Stimulated activated CD8-positive, alpha-beta memory T cell treated with anti-CD3 and anti-CD28 coated beads, Interleukin-2, amount 100 ng/mL, for 48 hours (primary cell): ENCODE results near the gene ALX4.

Experiments
- DNase-seq, 2 donors: peaks; one replicate each; pipeline ENCODE4 v3.0.0-alpha.2; 2020; ENCODE audit warnings: low read depth in 2 of 2

ALX4 gene

DNA sequence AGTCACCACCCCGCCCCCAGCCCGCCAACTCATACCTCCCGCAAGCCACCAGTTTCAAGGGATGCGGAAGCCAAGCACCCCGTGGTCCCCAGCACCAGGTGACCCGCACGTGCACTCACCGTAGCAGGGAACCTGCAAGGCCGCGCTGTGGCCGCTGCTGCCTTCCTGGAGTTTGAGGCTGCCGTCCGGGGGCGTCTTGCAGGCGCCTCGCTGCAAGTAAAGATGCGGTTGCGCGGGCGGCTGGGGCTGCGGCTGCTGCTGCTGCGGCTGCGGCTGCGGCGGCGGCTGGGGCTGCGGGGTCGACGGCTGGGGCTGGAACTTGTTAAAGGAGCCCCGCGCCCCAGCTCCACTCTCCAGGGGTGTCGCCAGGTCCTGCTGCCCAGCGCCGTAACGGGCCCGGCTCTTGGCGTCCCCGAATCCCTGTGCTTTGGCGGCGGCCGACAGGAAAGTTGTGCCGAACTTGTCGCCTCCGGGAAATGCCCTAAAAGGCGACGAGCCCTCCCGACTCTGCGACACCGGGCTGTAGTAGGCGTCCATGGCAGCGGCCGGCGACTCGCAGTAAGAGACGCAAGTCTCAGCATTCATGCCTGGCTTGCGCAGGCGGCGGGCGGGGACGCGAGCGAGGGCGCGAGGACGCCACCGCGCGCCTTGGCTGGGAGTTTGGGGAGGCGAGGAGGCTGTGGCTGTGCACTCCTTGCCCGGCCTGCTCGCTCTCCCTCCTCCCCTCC is at the start of gene ALX4:
TSS of gene ALX4 (minus strand) at position 662 of the 728 bp plus-strand sequence. CDS start at position 585, 77 bp downstream.
- no peak for DNase-seq

DNA sequence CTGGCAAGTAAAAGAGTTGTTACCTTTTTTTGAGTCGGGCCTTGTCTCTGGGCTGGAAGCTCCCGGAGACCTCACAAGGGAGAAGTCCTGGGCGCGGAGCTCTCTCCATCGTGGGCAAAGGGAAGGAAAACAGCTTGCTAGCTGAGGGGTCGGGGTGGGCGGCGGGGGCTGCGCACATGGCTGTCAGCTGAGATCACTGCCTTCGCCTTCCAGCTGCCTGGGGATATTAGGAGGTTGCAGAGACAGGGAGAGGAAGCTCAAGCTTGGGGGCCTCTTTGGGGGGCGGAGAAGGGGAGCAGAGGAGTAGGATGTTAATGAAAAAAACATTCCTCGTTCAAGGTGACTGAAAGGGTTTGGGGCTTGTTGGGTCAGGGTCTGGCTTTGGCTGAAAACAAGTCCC is 49.2 kb upstream of the ALX4 start:
- DNase-seq, result no peak

DNA sequence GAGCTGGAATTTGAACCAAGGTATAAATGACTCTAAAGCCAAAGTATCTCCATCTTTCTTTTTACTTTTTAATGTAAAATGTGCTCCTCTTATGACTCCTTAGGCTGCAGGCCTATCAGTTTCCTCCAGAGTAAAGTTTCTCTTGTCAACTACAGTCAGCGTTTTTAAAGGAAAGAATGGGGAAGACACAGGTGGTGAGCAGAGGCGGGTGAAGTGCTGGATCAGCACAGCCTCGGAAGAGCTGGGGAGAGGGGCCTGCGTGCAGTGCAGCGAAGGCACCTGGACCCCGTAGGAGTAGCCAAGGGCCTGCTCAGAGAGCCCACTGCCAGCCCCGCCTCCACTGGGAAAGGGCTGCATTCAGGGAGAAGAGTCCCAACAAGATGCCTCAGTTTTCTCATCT is 48.8 kb upstream of the ALX4 start:
- no peak for DNase-seq

DNA sequence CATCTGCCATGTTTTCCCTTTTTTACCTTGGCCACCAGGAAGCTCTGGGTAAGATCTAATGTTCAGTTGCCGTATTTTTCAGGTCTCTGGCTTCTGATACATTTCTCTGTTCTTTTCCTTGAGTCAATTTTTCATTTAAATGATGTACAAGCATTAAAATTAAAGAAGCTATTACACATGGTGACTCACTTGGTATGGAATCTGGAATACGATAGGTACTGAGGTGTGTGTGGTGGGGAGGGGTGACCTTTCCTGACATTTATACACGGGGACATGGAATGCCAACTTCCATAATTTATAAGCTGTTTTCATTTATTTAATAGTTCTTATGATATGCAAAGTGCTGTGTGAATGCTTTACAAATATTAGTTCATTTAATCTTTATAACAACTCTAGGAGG is 47.8 kb upstream of the ALX4 start:
- DNase-seq, result no peak

DNA sequence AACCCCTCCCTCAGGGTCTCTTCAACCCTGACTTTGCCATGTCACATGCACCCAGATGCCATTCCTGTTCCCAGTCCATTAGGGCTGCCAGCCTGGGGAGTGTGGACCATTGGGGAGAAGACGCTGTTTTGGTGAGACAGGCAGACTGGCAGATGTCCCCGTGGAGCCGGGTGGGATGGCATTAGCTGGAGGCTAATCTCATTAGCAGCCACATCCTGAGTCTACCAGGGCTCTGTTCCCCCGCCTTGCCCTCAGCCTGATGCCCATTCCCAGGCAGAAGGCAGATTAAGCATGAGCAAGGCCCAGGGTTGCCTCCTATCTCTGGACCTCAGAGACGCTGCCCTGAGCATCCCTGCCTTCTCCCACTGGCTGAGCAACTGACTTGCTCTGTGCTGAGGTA is 46.4 kb upstream of the ALX4 start:
- no peak for DNase-seq

DNA sequence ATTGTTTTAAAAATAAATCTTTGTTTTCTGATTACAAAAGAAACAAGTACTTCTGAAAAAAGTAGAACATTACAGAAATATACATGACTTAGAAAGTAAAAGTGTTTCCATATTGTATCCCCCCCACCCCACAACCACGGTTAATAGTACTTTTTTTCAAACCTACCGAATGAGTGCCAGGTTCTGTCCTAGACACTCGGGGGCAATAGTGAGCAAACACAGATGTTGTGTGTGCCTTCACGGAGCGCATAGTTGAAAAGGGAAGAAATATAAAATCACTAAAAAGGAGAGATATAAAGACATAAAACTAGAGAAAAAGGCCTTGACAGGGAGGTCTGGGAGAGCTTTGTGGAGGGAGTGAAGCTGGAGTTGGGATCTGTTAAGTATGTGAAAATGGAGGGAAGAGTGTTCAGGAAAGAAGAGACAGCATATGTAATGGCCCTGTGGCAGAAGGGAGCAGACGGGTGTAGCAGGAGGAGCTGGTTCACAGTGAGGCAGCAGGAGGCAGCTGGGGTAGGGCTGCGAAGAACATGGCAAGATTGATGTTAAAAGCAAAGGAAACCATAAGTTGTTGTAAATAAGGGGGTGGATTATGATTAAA is 42.1 kb upstream of the ALX4 start:
- no peak for DNase-seq

DNA sequence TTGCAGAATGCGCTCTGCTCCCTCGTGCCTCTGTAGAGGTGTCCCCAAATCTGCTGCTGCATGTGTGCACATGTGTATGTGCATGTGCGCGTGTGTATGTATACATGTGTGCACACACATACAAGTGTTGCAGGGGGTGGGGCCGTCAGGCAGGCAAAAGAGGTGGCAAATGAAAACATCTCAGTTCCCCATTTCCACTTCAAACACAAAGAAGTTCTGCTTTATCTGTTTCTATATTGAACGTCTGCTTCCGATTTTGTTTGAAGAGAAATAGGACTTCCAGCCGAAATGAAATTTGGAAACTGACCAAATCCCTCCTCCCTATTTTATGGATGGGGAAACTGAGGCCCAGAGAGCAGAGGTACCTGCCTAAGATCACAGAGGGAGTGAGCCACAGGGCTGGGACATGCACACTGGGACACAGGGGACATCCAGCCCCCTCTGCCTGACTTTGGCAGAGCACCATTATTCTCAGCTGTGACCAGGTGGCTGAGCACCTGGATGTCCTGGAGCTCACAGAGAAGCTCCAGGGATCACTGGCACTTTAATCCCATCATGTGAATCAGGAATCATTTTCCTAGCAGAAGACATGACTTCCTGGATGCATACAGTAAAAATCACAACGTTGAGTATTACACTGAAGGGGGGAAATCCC is 41.2 kb upstream of the ALX4 start:
- DNase-seq, result no peak

DNA sequence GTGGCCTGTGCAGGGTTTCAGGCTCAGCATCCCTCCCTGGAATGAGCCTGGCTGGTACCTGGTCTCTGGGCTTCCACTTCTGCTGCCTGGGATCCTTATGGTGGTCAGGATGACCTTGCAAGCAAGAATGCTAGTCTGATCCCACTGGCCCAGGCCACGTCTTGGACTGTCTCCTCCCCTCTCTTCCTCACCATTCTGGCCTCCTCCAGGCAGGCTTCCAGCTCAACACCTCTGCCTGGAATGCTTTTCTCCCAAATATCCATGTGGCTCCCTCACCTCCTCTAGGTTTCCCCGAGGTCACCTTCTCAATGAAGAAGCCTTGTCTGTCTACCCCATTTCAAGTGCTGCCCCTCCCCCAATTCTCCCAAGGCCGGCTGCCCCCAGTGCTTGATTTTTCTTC is 39.4 kb upstream of the ALX4 start:
- no peak for DNase-seq

DNA sequence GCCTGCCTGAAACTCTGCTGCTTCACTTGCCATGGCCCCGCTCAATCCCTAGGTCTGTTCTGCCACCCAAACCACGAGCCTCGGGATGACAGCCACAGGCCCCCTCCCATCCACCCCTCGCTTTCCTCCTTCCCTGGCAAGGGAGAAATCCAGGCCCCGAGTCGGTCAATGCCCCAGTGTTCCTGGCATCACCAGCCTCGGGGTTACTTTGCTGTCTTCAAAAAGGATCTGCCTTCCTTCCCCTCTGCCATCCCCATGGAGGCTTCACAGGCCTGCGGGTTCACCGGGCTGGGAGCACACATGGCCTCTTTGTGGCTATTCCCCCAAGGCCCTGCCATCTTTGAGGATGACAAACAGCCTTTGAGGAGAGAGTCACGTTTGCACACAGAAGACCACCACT is 38.8 kb upstream of the ALX4 start:
- no peak for DNase-seq

DNA sequence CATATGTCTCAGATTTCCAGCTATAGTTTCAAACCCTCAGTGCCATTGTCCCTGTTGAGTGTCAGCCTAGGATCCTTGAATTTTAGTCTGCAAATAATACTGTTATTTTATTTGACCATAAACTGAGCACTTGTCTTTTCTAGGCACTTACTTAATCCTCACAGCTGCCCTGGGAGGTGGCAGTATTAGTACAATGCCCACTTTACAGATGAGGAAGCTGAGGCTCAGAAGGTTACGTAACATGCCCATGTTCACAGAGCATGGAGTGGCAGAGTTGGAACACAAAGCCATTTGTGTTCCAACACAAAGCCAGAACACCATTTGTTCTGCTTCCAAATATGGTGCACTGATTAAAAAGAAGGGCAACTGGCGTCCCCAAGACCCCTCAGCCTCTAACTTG is 38.2 kb upstream of the ALX4 start:
- DNase-seq, result no peak

DNA sequence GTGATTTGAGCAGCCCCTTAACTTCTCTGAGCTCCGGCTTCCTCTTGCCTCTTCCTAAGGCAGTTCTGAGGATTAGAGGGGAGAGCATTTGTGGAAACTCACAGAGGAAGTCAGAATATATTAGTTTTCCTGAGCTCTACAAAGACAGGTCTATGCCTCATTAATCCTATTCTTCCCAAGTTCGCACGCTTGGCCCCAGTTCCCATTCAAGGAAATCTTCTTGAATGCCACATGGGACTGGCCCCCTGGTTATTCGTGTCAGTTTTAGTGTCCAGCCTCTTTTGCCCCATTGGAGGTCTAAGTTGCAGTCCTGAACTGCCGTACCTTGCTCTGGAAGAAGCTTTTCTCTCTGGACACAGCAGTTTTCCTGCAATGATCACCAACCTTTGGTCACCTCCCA is 37.6 kb upstream of the ALX4 start:
- no peak for DNase-seq

DNA sequence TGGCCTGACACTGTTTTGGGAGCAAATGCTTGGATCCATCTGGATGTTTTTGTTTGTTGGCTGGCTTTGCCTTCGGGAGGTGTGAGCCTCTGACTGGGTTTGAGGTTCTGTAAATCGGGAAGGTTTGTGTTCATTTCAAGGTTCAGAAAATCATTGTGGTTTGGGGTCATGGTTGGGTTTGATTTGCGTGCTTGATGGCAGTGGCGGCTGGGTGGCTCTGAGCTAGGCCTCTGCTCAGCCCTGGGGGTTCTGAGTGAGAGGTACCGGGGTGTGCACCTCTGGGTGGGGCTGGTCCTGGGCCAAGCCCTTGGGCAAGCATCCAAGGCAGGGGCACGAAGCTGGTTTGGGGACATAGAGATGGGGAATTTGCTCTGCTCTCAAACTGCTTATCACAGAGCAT is 37.0 kb upstream of the ALX4 start:
- DNase-seq, result no peak

DNA sequence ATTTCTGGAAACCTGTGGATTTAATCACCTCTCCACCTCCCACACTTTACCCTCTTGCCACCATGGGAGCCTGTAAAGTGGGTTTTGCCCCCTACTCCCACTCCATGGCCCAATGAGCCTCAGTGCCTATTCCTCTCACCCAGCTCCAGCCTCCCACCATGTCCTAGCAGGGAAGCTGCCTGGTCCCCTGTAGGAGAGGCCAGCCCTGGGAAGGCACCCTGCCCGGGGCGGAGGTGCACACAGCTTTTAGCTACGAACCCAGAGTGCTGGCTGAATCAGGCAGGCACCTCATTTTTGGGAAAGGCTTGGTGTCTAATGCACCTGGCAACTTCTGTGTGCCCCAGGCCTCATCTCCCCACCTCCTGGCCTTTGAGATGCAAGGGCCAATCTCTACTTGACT is 35.8 kb upstream of the ALX4 start:
- no peak for DNase-seq

DNA sequence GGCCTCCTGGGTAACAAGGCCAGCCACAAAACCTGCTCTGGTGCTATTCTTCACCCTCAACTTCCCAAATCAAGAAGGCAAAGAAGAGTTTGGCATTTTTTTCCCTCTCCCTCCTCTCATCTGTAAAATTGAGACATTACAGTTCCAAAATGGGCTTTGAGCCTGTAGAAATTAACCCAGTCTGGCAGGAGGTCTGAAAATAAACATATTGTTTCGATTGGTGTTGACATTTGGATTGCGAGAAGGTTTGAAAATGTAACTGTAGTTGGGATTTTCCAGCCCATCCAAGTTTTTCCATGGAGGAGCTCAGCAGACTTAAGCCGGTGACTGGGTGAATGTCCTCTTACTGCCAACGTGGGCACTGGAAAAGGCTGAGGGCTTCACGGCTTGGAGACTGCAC is 35.0 kb upstream of the ALX4 start:
- DNase-seq, result no peak

DNA sequence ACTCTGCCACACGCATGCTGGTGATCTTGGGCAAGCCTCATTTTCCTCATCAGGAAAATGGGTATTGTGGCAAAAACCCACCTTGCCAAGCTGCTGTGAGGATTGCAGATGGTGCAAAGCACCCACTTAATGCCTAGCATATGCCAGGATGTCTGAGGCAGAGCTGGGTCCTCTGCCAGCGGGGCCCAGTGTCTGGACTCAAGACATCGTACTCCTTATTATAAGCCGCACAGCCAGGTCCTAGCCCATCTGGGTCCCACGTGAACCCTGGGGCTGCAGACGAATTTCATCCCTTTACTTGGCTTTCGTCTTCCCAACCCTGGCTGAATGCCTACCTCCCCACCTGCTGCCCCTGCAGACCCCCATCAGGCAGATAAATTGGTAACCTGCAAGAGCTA is 34.5 kb upstream of the ALX4 start:
- DNase-seq, result no peak

DNA sequence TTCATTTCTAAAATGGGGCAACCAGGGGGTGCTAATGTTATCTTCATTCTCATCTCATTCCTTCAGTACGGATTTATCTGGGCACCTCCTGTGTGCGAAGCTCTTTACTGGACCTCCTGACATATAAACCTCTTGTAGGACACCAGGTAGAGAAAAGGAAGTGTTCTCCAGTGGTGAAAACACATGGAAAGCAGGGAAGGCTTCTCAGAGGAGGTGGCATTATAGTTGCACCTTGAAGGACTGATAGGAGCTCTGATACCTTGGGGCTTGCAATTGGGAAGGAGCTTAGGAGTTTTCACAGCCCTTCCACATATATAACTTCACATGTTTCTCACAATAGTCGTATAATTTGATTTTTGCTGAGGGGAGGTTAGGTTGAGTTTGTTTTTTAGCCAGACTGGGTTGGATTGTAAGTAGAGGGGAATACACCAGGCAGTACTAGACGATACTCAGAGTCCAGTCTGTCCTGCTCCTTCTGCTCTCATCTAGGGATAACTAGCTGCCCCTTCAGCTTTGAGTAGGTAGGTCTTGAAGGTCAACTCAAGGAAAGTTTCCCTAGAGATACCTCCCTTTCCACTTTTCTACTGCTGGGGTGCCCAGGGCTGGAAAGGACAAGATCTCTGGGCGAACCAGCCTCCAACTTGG is 34.0 kb upstream of the ALX4 start:
- no peak for DNase-seq

DNA sequence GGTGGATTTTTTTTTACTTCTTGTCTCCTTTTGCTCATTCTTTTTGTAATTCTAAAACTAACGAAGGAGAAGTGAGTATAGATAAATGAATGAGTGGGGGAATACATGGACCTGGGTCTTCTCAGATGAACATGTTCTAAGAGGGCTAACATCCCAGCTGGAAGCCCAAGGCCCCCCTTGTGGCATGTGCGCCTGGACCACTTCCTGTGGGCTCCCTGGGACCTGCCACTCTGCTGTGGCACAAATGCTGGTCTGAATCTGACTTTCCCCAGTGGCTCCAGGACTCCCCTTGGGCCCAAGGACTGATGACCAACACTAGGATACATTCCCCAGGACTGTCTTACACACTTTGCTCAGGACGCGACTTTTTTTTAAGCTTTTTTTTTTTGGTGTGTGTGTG is 32.7 kb upstream of the ALX4 start:
- DNase-seq, result no peak

DNA sequence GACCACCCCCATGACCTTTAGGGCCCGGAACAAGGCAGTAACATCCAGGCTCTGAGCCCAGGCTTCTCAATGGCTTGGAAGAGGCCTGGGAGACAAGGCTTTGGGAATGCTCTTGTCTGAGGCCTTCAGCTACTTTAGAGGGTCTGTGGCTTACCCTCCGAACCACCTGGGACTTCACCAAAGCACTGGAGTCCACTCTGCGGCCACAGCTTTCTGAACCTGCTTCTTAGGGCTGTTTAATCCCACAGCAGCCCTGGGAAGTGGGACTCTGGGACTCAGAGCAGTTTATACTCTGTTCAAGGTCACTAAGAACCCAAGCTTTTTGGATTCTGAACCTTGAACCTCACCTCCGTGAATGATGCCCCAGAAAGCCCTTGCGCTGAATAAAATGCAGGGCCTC is 30.7 kb upstream of the ALX4 start:
- no peak for DNase-seq

DNA sequence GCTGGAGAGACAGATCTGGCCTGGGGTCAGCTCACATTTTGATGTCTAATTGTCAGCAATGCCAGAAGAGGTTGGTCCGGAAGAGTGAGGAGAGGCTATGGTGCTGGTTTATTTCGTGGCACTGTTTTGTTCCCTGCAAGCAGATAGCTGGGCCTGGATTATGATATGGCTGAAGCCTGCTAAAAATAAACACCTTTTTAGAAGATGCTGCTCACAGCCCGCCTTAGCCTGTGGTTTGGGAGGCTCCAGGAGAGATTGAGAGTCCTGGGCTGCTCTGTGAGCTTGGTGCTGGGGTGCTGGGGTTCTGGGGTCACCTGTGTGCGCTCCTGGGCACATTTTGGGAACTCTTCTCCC is 29.6 kb upstream of the ALX4 start:
- no peak for DNase-seq

DNA sequence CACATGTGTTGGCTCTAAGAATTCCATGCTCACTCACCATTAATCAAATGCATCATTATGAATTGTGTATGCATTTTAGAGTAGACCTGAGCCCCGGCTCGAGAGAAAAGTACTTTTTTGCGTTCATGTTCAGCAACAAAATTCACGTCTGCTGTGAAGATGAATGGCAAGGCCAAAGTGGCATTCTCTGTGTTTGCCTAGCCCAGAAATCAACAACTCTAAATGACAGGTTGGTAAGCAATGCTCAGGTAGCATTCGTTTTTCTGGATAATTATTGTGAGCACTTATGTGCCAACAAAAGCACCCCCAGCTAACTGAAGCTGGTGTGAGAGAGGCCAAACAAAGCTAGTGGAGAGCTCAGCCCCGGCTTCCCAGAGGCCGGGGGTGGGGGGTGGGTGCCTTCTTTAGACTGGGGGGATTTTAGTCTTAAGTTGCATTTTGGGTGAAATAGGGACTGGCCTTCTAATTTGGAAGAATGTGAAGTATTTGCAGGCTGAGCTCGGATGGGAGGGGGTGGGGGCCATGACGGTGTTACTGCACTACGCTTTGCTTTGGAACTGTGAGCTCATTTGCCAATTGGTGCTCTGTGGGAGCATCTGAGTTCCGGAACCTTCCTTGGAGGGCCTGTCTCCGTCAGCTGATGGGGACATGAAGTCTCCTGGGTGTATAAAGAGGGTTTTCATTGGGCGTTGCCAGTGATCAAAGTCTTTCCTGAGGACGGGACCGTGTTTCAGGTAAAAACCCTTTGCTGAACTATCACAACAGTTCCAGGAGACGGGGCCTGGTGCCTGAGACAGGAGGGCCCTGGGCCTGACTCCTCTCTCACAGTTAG is 29.0 kb upstream of the ALX4 start:
- DNase-seq, result no peak

DNA sequence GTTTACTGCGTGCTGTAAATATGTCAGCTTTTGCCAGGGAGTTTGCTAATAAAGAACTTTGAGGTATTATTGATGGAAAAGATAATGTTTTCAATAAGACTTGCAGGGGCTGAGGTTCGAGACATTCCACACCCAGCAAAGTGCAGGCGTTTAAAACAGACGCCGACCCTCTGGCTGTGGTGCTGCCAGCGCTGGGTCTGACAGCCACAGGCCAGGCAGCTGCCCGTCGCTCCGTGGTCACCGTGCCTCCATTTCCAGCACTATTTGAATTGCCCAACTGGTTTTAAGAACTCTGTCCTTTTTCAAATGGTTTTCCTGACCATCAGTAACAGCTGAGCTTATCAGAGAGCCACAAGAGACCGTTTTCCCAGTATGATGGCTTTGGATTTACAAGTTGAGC is 28.1 kb upstream of the ALX4 start:
- no peak for DNase-seq

DNA sequence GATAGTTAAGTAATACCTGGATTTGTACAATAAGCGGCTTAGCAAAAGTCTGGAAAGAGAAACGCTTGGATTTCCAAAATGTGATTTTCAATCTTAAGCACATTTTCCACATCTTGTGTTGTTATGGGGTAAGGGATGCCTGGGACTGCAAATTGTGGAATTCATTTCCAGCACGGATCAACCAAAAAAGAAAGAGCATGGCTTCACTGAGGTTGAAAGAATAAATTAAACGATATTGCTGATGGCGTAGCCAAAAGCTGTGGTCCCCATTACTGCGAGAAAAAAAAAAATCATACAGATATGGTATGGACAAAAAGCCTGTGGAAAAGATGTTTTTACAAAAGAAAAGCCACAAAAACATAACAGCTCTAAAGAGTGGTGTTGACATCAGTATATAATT is 26.0 kb upstream of the ALX4 start:
- DNase-seq, result no peak
